Left cardiac atrium (tissue), 4 donors: ENCODE results near the gene OLFM2. TPM values are rescaled to one million over a fixed set of nuclear protein-coding genes. Genes with fewer than 3 reads are reported as not detected.

Experiments used
- ATAC-seq, 2 donors: fragments of 200-7000 bp; cut with Tn5 transposase; one replicate each; pipeline ENCODE4 v1.9.1; 2020; ENCODE audit warnings: mild to moderate bottlenecking in 2 of 2, moderate library complexity in 2 of 2
- DNase-seq: peaks from one replicate; pipeline ENCODE4 v3.0.0-alpha.2; 2020
- intact Hi-C, 2 donors: fragments of 100-400 bp; cut with DNase I; formaldehyde crosslinking; loops; one replicate each; pipeline versions ENCODE4 v1.14.1 to v1.15.1; 2022 to 2023
- total RNA-seq, 2 donors: library from RNA; stranded (reverse); fragmentation: NEBNext Ultra II Directional; extraction: Animal tissue kit (Norgen Biotek cat#: 25700); gene quantifications; one replicate each; pipeline ENCODE4 v1.2.1, GENCODE V29; 2021
- donor health status: DM: no; HTN: yes; CAD: no.
- donor health status: DM: no; HTN: yes; CAD: no; lungs with severe emphysema.
- donor health status: DM: yes; HTN: yes; CAD: no.
- donor health status: Dilated cardiomyopathy.

Gene OLFM2
- total RNA-seq, 2 donors from 2014 or later: 9.0 to 10.8 TPM

- ATAC-seq (no peak), DNase-seq (no peak)
- intact Hi-C loops: no loop called here
Measured at GRCh38 chr19:9811139-9811538, 125.2 kb downstream of the OLFM2 start.

GRCh38 chr19:9808855-9809824 lies 127.2 kb downstream of the OLFM2 start:
- intact Hi-C loops: no loop called here
- ATAC-seq: peak; percentile 13 to 27
- DNase-seq: no peak

DNA sequence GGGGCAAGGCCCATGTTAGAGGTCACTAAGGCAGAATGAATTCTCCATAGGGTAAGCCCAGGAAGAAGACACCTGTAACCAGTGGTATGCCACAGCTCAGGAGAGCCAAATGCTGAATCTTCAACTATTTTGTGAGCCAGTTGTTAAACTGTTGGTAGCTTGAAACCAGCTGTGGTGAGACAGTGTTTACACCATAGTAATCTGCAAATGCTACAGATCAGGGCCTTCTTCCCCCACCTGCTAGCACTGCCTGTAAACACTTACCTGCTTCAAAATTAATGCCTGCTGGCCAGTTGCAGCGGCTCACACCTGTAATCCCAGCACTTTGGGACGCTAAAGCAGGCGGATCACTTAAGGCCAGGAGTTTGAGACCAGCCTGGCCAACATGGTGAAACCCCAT lies 129.5 kb downstream of the OLFM2 start:
- no peak for ATAC-seq
- no peak for DNase-seq
- intact Hi-C loops: no loop called here

Other genes starting within 250 kb of the OLFM2 start
- 10 to 100 TPM in 1 of 2 donors, 1 to 10 TPM in 1; 8.8 to 12.7 TPM for gene ZNF846, start 167.8 kb downstream of the OLFM2 start, total RNA-seq
- gene FBXL12, start 117.4 kb downstream of the OLFM2 start, total RNA-seq: 10 to 100 TPM; 12.8 to 14.5 TPM
- 100 to 1,000 TPM; 414 to 466 TPM for gene UBL5, start 108.6 kb downstream of the OLFM2 start, total RNA-seq
- gene PIN1, start 101.2 kb downstream of the OLFM2 start, total RNA-seq: 10 to 100 TPM; 73.7 to 74.9 TPM
- 10 to 100 TPM; 16.4 to 23.9 TPM for gene COL5A3, start 74.0 kb upstream of the OLFM2 start, total RNA-seq
- gene RDH8, start 77.0 kb upstream of the OLFM2 start, total RNA-seq: not detected
- 10 to 100 TPM; 11.4 to 18.7 TPM for gene SHFL, start 149.8 kb upstream of the OLFM2 start, total RNA-seq
- gene ANGPTL6, start 166.2 kb upstream of the OLFM2 start, total RNA-seq: under 1 TPM in 1 of 2 donors, not detected in 1; 0.24 TPM
- 10 to 100 TPM; 23.6 to 38.9 TPM for gene PPAN, start 169.8 kb upstream of the OLFM2 start, total RNA-seq
- 10 to 100 TPM in 1 of 2 donors, 1 to 10 TPM in 1; 3.8 to 13.2 TPM for gene P2RY11, start 175.2 kb upstream of the OLFM2 start, total RNA-seq
- gene EIF3G, start 183.4 kb upstream of the OLFM2 start, total RNA-seq: 100 to 1,000 TPM; 136 to 148 TPM